Measurements from ENCODE around the gene LKAAEAR1.

The LKAAEAR1 gene

DNA sequence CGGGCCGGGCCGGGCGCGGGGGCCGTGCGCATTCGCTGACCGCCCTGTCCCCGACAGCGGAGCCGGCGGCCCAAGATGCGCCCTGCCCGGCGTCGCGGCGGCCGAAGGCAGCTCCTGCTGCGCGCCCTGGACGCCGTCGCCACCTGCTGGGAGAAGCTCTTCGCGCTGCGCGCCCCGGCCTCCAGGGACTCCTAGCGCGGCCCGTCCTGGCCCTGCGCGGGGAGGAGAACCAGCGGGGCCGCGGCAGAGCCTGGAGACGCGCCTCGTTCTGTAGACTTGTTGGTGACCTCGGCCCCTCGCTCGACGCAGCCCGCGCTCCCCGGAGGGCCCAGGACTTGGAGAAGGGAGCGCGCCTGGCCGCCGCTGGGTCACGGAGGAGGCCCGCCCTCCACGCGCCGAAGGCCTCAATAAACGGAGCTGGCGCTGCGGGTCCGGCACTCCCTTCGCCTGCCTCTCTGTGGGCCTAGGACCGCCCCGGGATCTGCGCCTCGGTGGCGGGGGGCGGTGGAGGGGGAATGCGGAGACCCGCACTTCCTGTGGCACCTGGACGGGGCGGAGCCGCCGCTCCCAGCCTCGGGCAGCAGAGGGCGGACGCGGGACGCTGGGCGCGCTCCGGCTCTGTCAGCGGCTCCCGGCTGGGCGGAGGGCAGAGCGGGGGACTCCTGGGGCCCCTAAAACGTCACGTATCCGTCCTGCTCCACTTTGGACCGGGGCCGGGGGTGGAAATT lies 45.5 kb downstream of the LKAAEAR1 start:
- peaks cover 8% of the 10 kb centered on the region for H3K27me3 Mint-ChIP-seq
- H3K9me3 Mint-ChIP-seq: no peaks in the 10 kb centered on the region
- DNase-seq (peak; percentile 86), ATAC-seq (peak; percentile 52)
- H3K27ac Mint-ChIP-seq: peak overlapping the region in 1 of 2 donors; percentile 94
- H3K4me3 Mint-ChIP-seq: peak overlapping the region; percentile 85 to 86
- peaks cover 79% of the 10 kb centered on the region for H3K4me1 Mint-ChIP-seq

DNA sequence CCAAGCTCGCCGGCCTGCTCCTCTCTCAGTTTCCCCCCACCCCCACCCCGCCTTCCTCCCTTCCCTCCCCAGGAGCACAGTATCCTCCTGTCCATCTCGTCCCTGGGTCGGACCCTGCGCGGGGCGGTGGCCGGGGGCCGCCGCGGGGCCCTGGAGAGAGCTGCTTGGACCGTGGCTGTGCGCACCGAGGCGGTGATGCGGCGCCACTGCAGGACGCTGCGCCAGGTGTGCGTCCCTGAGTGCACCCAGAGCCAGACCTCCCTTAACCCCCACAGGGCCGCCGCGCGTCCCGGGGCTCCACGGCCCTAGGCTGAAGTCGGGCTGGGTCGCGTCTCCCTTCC lies 46.0 kb downstream of the LKAAEAR1 start:
- H3K27me3 Mint-ChIP-seq: peaks cover 8% of the 10 kb centered on the region
- H3K27ac Mint-ChIP-seq: peak overlapping the region in 1 of 2 donors; percentile 71

DNA sequence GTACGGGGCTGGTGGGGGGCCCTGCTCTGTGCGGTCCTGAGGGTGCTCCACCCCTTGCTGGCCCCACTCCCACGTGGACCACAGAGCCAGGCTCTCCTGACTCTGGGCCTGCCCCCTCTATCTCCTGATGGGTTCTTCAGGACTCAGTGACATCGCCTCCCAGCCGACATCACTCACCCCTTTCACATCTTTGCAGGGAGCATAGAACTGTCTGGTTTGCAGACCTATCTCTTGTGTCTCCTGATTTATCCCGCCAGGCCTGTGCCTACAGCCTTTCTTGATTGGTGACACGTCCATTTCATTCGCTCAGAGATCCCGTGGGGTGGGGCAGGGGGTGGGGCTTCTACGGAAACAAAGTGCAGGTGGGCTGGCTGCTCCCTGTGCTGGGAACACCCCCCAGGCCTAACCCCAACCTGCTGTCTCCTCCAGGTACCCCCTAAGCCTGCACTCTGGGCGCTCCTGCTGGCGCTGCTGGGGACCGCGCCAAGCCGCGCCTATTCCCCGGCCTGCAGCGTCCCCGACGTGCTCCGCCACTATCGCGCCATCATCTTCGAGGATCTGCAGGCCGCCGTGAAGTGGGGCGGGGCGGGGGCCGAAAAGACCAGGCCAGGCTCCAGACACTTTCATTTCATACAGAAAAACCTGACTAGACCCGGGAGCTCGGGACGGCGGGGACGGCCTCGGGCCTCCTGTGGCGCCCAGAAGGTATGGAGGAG lies 46.5 kb downstream of the LKAAEAR1 start:
- peak in 1 of 2 donors; percentile 67 for DNase-seq
- Mint-ChIP-seq H3K4me1 (peaks cover 89% of the 10 kb centered on the region), H3K27ac (peak overlapping the region; percentile 71 to 73), H3K27me3 (peaks cover 8% of the 10 kb centered on the region), H3K4me3 (peak overlapping the region; percentile 85 to 86), H3K9me3 (no peaks in the 10 kb centered on the region)
- ATAC-seq: peak; percentile 6

More for the DNA sequence above, 46.0 kb downstream of the LKAAEAR1 start:
- Mint-ChIP-seq H3K9me3 (no peaks in the 10 kb centered on the region), H3K4me3 (peak overlapping the region; percentile 85 to 86), H3K4me1 (peaks cover 84% of the 10 kb centered on the region)
- DNase-seq (peak in 1 of 2 donors; percentile 69), ATAC-seq (peak; percentile 50)

DNA sequence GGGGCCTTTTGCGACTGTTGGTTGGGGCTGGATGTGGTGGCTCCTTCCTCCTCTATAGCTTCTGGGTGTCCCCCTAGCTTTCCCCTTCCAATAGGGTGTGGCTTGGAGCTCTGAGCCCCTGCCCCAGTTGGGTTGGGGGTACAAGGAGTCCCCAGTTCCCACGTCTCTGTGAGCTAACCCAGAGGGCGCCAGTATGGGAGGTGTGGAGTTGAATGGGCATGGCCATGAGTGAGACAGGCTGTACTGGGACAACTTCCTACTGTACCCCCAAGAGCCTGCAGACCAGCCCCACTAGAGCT lies 47.0 kb downstream of the LKAAEAR1 start:
- no peak for DNase-seq
- peak overlapping the region; percentile 85 to 86 for H3K4me3 Mint-ChIP-seq
- H3K27me3 Mint-ChIP-seq: peaks cover 8% of the 10 kb centered on the region
- peak overlapping the region in 1 of 2 donors; percentile 54 for H3K27ac Mint-ChIP-seq
- peaks cover 92% of the 10 kb centered on the region for H3K4me1 Mint-ChIP-seq
- no peak for ATAC-seq
- no peaks in the 10 kb centered on the region for H3K9me3 Mint-ChIP-seq

DNA sequence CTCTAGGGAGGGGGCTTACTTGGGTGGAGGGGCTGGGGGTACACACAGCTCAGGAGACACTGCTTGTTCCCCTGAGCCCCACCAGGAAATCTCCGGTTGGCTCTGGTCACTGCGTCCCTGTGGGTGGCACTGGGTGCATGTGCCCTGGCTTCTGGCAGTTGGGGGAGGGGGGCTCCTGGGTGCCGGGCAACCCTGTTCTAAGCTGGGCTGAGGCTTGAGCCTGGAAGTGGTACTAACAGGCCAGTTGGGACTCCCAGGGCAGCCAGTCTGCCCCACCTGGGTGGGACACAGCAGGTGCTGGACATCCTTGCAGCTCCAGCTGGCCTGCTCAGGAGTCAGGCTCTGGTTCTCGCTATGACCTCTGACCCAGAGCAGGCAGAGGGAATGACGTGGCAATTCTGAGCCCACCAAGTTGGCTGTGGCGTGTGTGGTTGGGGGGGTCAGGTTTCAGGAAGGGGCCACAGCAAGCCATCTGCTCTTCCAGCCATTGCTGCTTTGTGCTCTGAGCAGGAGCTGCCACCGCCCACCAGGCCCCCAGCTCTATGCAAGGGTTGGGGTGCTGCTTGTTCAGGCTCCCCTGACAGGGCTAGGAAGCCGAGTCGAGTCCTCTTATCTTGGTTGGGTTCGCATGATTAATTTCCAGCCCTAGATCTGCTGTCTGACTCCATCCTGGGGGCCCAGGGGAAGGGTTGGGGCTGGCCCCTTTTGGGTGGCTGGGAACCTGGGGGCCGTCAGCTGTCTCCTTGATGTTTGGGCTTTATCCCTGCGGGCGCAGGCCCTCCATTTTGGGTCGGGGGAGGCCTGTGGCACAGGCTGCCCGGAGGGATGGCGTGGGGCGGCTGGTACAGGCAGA lies 47.6 kb downstream of the LKAAEAR1 start:
- H3K4me1 Mint-ChIP-seq: peaks cover 86% of the 10 kb centered on the region
- H3K4me3 Mint-ChIP-seq: peak overlapping the region; percentile 85 to 86
- peak in 1 of 2 donors; percentile 71 for DNase-seq
- ATAC-seq: peak; percentile 19
- peak overlapping the region; percentile 73 to 88 for H3K27ac Mint-ChIP-seq
- H3K9me3 Mint-ChIP-seq: no peaks in the 10 kb centered on the region
- H3K27me3 Mint-ChIP-seq: peaks cover 8% of the 10 kb centered on the region

DNA sequence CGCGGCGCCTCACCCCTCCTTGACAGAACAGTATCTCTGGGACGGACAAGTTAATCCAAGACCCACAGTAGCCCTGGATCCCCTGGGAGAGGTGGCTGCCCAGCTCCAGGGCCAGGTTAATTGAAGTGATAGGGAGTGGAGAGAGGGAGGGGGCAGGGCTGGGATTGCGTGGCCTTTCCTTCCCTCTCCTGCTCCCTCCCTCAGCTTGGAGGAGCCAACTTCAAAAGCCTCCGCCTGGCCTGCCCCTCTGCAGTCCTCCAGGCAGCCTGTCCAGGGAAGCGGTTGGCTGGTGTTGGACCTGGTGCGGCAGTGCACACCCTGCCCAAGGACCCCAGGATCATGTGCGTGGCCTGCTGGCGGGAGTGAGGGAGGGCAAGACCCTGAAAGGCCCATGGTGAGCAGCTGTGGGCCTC lies 48.3 kb downstream of the LKAAEAR1 start, which contains the start of gene C20orf204:
Gene C20orf204 (plus strand): TSS at position 250 of the 413 bp plus-strand sequence. CDS start 142 bp downstream, at position 392.
- Mint-ChIP-seq H3K4me1 (peaks cover 79% of the 10 kb centered on the region), H3K4me3 (peak within 1 kb of the TSS; percentile 85 to 86), H3K27me3 (peaks cover 8% of the 10 kb centered on the region), H3K27ac (peak within 1 kb of the TSS; percentile 95 to 98), H3K9me3 (no peaks in the 10 kb centered on the region)
- ATAC-seq (no peak), DNase-seq (no peak)

DNA sequence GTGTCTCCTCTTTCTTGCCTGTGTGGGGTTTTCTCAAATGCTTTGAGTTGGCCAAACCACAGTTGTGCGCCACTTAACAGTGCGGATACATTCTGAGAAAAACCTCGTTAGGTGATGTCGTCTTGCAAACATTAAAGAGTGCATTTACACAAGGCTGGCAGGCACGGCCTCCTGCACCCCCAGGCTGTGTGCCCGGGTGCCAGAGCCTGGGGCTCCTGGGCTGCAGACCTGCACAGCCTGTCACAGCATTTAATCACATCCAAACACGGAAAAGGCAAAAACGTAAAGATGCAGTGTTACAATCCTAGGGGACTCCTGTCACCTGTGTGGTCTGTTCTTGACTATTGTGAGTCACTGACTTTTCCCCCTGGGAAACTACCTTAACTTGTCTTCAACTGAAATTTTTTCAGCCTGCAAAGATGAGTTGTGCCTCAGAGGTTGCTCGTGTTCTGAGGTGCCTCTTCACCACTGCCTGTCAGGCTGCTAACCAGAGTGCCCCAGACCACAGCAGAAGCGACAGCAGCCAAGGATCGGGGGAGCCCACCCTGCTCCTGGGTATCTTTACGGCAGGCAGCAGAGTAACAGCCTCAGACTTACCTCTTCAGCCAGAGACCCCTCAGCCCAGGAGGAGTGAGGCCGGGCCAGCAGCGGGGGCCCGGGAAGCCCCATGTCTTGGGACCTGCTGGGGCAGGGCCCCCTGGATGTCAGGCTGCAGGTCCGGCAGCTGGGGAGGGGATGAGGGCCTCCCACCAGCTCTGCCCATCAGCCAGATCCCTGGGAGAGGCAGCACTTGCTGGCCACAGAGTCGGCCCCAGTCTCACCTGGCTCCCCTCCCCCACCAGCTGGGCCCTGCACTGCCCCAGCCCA lies 48.9 kb downstream of the LKAAEAR1 start:
- DNase-seq (peak; percentile 74 to 82), ATAC-seq (peak; percentile 71)
- Mint-ChIP-seq H3K4me1 (peaks cover 76% of the 10 kb centered on the region), H3K27ac (peak overlapping the region; percentile 95 to 98), H3K4me3 (peak overlapping the region; percentile 85 to 86), H3K27me3 (peaks cover 8% of the 10 kb centered on the region), H3K9me3 (no peaks in the 10 kb centered on the region)

DNA sequence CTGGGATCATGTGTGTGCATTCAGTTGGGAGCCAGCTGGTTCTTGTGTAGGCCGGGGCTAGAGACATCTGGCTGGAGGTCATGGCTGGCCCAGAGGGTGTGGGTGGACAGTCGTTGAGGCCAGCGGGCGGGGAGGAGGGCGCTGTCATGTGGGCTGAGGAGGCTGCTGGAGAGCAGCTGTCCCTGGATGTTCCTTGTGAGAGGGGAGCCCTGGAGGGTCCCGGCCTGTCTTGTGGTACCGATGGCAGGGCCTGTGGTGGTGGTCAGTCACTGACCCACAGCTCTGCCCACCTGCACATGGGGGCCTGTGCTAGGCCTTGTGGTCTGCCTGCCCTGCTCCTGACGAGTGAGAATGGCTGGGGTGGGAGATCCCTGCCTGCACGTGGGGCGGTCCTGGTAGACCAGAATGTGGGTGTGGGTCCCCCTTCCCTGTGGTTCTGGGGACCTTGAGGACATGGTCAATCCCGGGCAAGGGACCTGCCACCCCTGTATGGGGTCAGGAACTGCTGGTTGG lies 50.2 kb downstream of the LKAAEAR1 start:
- DNase-seq: no peak
- no peak for ATAC-seq
- Mint-ChIP-seq H3K27me3 (no peaks in the 10 kb centered on the region), H3K9me3 (no peaks in the 10 kb centered on the region), H3K4me3 (peak overlapping the region; percentile 85 to 86), H3K4me1 (peaks cover 69% of the 10 kb centered on the region), H3K27ac (peak overlapping the region; percentile 65 to 95)

Measured in stimulated activated naive CD8-positive, alpha-beta T cell treated with anti-CD3 and anti-CD28 coated beads, Interleukin-15, amount 100 ng/mL, for 72 hours (primary cell).